ENCODE results near the gene ADGRG6. TPM values are rescaled to one million over a fixed set of nuclear protein-coding genes. Genes with fewer than 3 reads are reported as not detected.
"Not testable (repeated sequence)": the region's sequence is repeated elsewhere in the genome, so short reads cannot be mapped to it uniquely, and the experiment has no call there.

ADGRG6 gene
- 13.6 TPM for polyA plus RNA-seq (2013, experiment 1 of 2; ENCODE audit: insufficient read length)
- polyA plus RNA-seq (2013, experiment 2 of 2; ENCODE audit: insufficient read length): 12.7 TPM

GRCh38 chr6:142301651-142302391, at the start of gene ADGRG6:
TSS of gene ADGRG6 (plus strand) at chr6:142302007. CDS start at chr6:142302330, 323 bp downstream.
- peak; percentile 35 for DNase-seq

GRCh38 chr6:142254513-142254912, 47.3 kb upstream of the ADGRG6 start:
- no peak for DNase-seq

DNA sequence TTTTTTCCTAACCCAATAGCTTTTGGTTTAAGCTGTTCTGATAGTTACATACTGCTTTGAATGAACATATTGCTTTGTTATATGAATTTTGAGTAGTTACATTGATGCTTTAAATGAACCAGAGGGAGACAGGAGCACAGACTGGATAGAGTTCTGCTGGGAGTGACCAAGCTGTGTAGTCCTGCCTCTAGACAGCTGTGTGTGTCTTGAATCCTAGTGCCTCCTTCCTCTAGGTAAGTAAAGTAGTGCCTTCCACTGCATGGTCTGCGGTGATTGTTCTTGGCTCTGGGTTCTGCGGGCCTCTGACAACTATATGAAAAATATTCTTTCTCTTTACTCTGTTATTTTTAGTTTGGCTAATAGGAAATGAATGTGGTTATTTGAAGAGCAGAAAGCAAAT, 46.0 kb upstream of the ADGRG6 start:
- DNase-seq: no peak

- no peak for DNase-seq
These were observed 43.5 kb upstream of the ADGRG6 start for GRCh38 chr6:142258305-142258704.

- no peak for DNase-seq
These were observed 43.0 kb upstream of the ADGRG6 start for GRCh38 chr6:142258757-142259156.

GRCh38 chr6:142260748-142261147, 41.1 kb upstream of the ADGRG6 start:
- no peak for DNase-seq

DNA sequence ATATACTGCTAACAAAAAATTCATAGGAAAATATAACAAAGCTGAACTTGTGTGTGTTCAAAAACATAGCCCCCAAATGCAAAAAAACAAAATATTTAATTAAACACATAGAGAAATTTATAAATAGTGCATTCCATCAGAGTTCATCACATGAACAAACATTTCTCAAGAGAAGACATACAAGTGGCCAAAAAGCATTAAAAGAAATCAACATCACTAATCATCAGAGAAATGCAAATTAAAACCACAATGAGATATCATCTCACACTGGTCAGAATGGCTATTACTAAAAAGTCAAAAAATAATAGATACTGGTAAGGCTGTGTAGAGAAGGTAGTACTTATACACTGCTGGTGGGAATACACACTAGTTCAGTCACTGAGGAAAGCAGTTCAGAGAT, 39.6 kb upstream of the ADGRG6 start:
- no peak for DNase-seq

GRCh38 chr6:142265476-142265875, 36.3 kb upstream of the ADGRG6 start:
- no peak for DNase-seq

- DNase-seq: no peak
These were observed 35.7 kb upstream of the ADGRG6 start for GRCh38 chr6:142266060-142266459.

- DNase-seq: peak; percentile 14
These were observed 30.3 kb upstream of the ADGRG6 start for GRCh38 chr6:142271476-142271875.

DNA sequence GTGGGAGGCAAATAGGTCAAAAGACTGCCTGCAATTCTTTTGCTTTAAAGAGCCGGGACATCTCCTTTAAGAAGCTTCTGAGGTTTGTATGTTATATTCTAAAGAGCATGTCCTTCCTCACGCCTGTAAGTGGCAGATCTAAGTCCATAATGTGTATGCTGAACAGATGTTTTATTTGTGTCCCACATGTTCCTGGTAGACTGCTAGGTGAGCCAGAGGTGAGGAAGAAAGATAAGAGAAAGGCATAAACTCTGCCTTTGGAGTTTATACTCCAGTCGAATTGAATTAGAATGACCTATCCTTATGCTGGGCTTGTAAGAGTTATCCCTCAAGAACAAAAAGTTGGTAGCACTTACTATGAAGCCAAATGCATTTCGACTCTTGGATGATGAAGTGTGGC, 27.2 kb upstream of the ADGRG6 start:
- DNase-seq: no peak

GRCh38 chr6:142275236-142276006, 26.4 kb upstream of the ADGRG6 start:
- peak; percentile 17 for DNase-seq

DNA sequence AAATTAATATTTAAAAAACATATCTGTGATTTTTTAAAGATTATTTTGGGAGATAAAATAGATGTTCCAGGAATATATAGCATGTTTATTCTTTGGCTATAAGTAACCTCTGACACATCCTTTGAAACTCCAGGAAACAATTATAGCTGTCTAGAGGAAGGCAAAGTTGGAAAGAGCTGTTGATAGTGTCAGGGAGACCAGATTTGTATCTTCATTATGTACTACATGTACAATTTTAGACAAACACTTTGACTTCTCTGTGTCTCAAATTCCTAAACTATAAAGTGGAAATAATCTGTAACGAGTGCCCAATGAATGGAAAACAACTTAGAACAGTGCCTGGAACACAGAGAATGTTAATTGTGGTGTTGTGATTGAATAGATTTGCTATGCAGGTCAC, 25.6 kb upstream of the ADGRG6 start:
- peak; percentile 10 for DNase-seq

DNA sequence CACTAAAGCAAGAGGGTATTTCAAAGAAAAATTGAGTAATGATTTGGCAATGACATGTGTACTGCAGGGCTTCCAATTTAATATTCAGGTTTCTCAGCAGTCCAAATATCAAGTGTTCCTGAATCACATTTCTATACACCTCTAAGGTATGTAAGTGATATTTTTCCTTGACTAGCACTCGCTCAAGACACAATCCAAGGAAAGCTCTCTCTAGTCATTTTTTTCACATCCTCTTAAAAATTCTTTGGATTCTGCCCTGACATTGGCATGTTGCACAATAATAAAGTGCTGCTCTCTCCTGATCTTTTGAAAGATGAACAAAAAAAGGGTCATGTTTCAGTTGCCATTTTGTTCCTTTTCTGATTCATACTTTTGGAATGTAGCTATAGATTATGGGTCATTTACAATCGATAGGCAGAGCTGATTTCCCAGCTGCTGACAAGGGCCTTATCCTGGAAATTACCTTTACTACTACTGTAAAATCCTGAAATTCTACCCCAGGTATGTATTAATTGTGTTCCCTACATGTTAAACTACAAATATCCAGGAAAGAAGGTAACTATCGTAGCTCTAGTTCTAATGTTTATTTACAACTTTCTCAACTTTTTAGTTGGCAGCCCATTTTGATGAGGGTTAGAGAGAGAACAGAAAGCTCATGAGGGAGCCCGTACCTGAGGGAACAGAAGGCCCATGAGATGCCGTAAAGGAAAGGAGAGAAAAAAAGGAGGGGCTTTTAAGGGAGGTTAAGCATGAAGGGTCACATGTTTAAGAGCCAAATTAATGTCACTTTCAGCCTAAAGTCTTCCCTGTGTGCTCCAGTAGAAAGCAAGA, 22.2 kb upstream of the ADGRG6 start:
- peak; percentile 76 for DNase-seq

DNA sequence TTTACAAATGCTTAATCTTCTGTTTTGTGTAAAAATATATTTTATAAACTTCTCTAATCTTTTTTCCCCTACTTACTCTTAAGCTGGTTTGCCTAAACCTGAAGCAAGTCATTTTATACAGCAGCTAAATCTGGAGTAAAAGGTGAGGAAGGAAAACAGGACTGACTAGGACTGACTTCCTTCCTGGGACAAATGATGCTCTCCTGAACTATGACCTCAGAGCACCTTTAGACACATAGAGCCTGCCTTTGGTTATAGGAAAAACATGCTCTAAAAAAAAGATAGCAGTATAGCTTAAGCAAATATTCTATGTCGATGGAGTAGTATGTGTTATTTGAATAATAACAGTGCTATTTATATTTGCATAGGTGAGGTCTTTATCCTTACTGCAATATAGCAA, 21.5 kb upstream of the ADGRG6 start:
- DNase-seq: no peak

GRCh38 chr6:142280927-142281326, 20.9 kb upstream of the ADGRG6 start:
- DNase-seq: no peak

DNA sequence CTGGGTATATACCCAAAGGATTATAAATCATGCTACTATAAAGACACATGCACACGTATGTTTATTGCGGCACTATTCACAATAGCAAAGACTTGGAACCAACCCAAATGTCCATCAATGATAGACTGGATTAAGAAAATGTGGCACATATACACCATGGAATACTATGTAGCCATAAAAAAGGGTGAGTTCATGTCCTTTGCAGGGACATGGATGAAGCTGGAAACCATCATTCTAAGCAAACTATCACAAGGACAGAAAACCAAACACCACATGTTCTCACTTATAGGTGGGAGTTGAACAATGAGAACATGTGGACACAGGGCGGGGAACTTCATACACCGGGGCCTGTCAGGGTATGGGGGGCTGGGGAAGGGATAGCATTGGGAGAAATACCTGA, 18.7 kb upstream of the ADGRG6 start:
- DNase-seq: not testable (repeated sequence)

- no peak for DNase-seq
These were observed 17.4 kb upstream of the ADGRG6 start for GRCh38 chr6:142284419-142284818.

- no peak for DNase-seq
These were observed 16.3 kb upstream of the ADGRG6 start for GRCh38 chr6:142285235-142286087.

GRCh38 chr6:142286088-142286409, 15.8 kb upstream of the ADGRG6 start:
- no peak for DNase-seq

- DNase-seq: no peak
These were observed 12.1 kb upstream of the ADGRG6 start for GRCh38 chr6:142289687-142290086.

GRCh38 chr6:142290851-142291250, 11.0 kb upstream of the ADGRG6 start:
- no peak for DNase-seq
